K562 (cell line): ENCODE results near the gene ERLIN1. TPM values are rescaled to one million over a fixed set of nuclear protein-coding genes. Genes with fewer than 3 reads are reported as not detected.

Source experiments
- ATAC-seq: fragments of 200-7000 bp; cut with Tn5 transposase; 3 replicates; pipeline ENCODE4 v1.9.1; 2020; ENCODE audit warnings: moderate library complexity
- BruUV-seq: library from RNA; stranded (reverse); fragments of 400-500 nt; replicated peaks from 2 replicates; lab custom pipeline; 2021; lab: Mats Ljungman, UMichigan
- CTCF ChIA-PET: fragments of 300-600 bp; formaldehyde crosslinking; extraction: SDS; loops from one replicate; lab custom pipeline; 2021; ENCODE audit warnings: low intra/inter-chr PET ratio; lab: Yijun Ruan, JAX
- POLR2A ChIA-PET: fragments of 300-600, 350-650 bp; sonication (Branson Sonifier 250); formaldehyde crosslinking; extraction: SDS; loops from one replicate; lab custom pipeline; 2021; ENCODE audit warnings: antibody characterized with exemption, inconsistent platforms; lab: Yijun Ruan, JAX
- DNase-seq, 4 experiments: peaks; one replicate each; pipeline versions ENCODE4 v3.0.0 to v3.0.0-alpha.2; 2011 to 2018; ENCODE audit warnings: low spot score in 3 of 4, mixed read lengths in 3 of 4; ENCODE audit errors: extremely low read depth in 1 of 4
- FAIRE-seq: peaks from 2 replicates; lab custom pipeline; 2011; peaks lifted over from hg19 to GRCh38; lab: Jason Lieb, UNC
- H2AFZ ChIP-seq: 2 replicates; pipeline ENCODE4 v1.6.0; 2011; ENCODE audit warnings: low read depth, low read length, control low read depth, inconsistent platforms
- H3K27ac ChIP-seq: fragments of 200-600 bp; 3 replicates; pipeline ENCODE4 v1.8.0; 2011; ENCODE audit warnings: low read depth, mild to moderate bottlenecking, control low read depth, inconsistent platforms, low read length, moderate library complexity, mixed read lengths; ENCODE audit errors: extremely low read depth
- H3K27me3 ChIP-seq, 2 experiments: fragments of 300-600 bp in 1 of 2; 2 replicates in 1 of 2; 3 replicates in 1 of 2; pipeline versions ENCODE4 v1.6.0 to v1.8.0; 2011; ENCODE audit warnings: inconsistent platforms in 2 of 2, low read length in 2 of 2, mild to moderate bottlenecking in 1 of 2, mixed read lengths in 1 of 2, moderate library complexity in 1 of 2; ENCODE audit not compliant: control insufficient read depth in 2 of 2, insufficient read depth in 2 of 2
- H3K36me3 ChIP-seq: fragments of 300-600 bp; 3 replicates; pipeline ENCODE4 v1.8.0; 2011; ENCODE audit warnings: mild to moderate bottlenecking, low read length, inconsistent platforms; ENCODE audit not compliant: control insufficient read depth, insufficient read depth
- H3K4me1 ChIP-seq, 2 experiments: fragments of 200-600 bp in 1 of 2; replicated peaks in 1 of 2; 2 replicates in 1 of 2; 3 replicates in 1 of 2; pipeline versions ENCODE4 v1.5.1 to v1.8.0; 2011; ENCODE audit warnings: inconsistent platforms in 2 of 2, low read length in 2 of 2, mild to moderate bottlenecking in 1 of 2, mixed read lengths in 1 of 2, moderate library complexity in 1 of 2; ENCODE audit not compliant: control insufficient read depth in 2 of 2, insufficient read depth in 2 of 2
- H3K4me2 ChIP-seq: 2 replicates; pipeline ENCODE4 v1.6.1; 2011; ENCODE audit warnings: low read length, control low read depth, inconsistent platforms, mixed read lengths; ENCODE audit not compliant: insufficient read depth
- H3K4me3 ChIP-seq: fragments of 200-600 bp; sonication (generic), shearing (Covaris generic); 2 replicates; pipeline ENCODE4 v1.5.1; 2016; ENCODE audit warnings: control low read depth, inconsistent platforms
- H3K79me2 ChIP-seq: fragments of 200-600 bp; 3 replicates; pipeline ENCODE4 v1.8.0; 2011; ENCODE audit warnings: low read length, inconsistent platforms; ENCODE audit not compliant: control insufficient read depth, insufficient read depth
- H3K9ac ChIP-seq, 2 experiments: 2 replicates each; pipeline versions ENCODE4 v1.6.0 to v1.6.1; 2011; ENCODE audit warnings: low read depth in 2 of 2, low read length in 2 of 2, control low read depth in 1 of 2, inconsistent platforms in 1 of 2, mild to moderate bottlenecking in 1 of 2, mixed read lengths in 1 of 2; ENCODE audit not compliant: insufficient read depth in 1 of 2
- H3K9me1 ChIP-seq: one replicate; pipeline ENCODE4 v1.6.0; 2011; ENCODE audit warnings: inconsistent platforms, mild to moderate bottlenecking, low read length, moderate library complexity; ENCODE audit not compliant: control insufficient read depth, insufficient read depth
- H3K9me3 ChIP-seq: replicated peaks from 2 replicates; pipeline ENCODE4 v1.5.1; 2011; ENCODE audit warnings: low read depth, low read length, inconsistent platforms; ENCODE audit not compliant: control insufficient read depth, insufficient read depth
- H4K20me1 ChIP-seq: replicated peaks from 2 replicates; pipeline ENCODE4 v1.6.1; 2011; ENCODE audit warnings: low read length, inconsistent platforms, mixed read lengths; ENCODE audit not compliant: control insufficient read depth, insufficient read depth
- CBFB ChIP-seq: sonication (generic); formaldehyde crosslinking; IDR thresholded peaks from 2 replicates; pipeline ENCODE4 v1.4.0; 2020; ENCODE audit warnings: mild to moderate bottlenecking, missing genetic modification reagents
- CTBP1 ChIP-seq: fragments of 450-650 bp; IDR thresholded peaks from 2 replicates; pipeline ENCODE4 v1.6.1; 2016; ENCODE audit warnings: borderline replicate concordance
- DIDO1 ChIP-seq: fragments of 450-650 bp; IDR thresholded peaks from 2 replicates; pipeline ENCODE4 v1.6.1; 2016; ENCODE audit warnings: low read depth, missing biosample characterization, missing genetic modification characterization
- EP300 ChIP-seq: IDR thresholded peaks from 2 replicates; pipeline ENCODE4 v1.6.1; 2012; ENCODE audit warnings: low read length, improper control_type of control experiment
- FOXP1 ChIP-seq: sonication (generic); formaldehyde crosslinking; IDR thresholded peaks from 2 replicates; pipeline ENCODE4 v1.8.0; 2022; ENCODE audit warnings: mild to moderate bottlenecking, missing genetic modification reagents
- HNRNPLL ChIP-seq: fragments of 200-400 bp; formaldehyde crosslinking; IDR thresholded peaks from 2 replicates; pipeline ENCODE4 v1.6.1; 2017; ENCODE audit warnings: low read length, low read depth, mild to moderate bottlenecking; ENCODE audit not compliant: poor library complexity, severe bottlenecking
- LCOR ChIP-seq: sonication (generic); formaldehyde crosslinking; IDR thresholded peaks from 2 replicates; pipeline ENCODE4 v1.8.0; 2022; ENCODE audit warnings: mild to moderate bottlenecking, missing genetic modification reagents
- MTA1 ChIP-seq: fragments of 450-650 bp; IDR thresholded peaks from 2 replicates; pipeline ENCODE4 v1.6.1; 2017; ENCODE audit warnings: borderline replicate concordance
- NFXL1 ChIP-seq: fragments of 450-650 bp; formaldehyde crosslinking; IDR thresholded peaks from 2 replicates; pipeline ENCODE4 v1.4.0; 2021; ENCODE audit warnings: mild to moderate bottlenecking
- PHF20 ChIP-seq: fragments of 450-650 bp; IDR thresholded peaks from 2 replicates; pipeline ENCODE4 v1.6.1; 2018; ENCODE audit not compliant: partially characterized antibody
- PRPF4 ChIP-seq: fragments of 200-400 bp; formaldehyde crosslinking; IDR thresholded peaks from one replicate; pipeline ENCODE4 v1.6.1; 2017; ENCODE audit warnings: low read length, low read depth, mild to moderate bottlenecking; ENCODE audit not compliant: insufficient read depth, poor library complexity, severe bottlenecking
- RB1 ChIP-seq: fragments of 450-650 bp; IDR thresholded peaks from 2 replicates; pipeline ENCODE4 v1.6.1; 2017; ENCODE audit warnings: low read depth, mild to moderate bottlenecking
- RFX7 ChIP-seq: fragments of 250-450 bp; sonication (Bioruptor Pico); IDR thresholded peaks from 2 replicates; pipeline ENCODE4 v1.5.1; 2021; ENCODE audit warnings: mild to moderate bottlenecking
- SAFB2 ChIP-seq: fragments of 200-400 bp; formaldehyde crosslinking; IDR thresholded peaks from 2 replicates; pipeline ENCODE4 v1.6.1; 2018; ENCODE audit warnings: borderline replicate concordance, low read length, low read depth, moderate library complexity; ENCODE audit not compliant: severe bottlenecking
- TEAD1 ChIP-seq, 2 experiments: fragments of 450-650 bp in 1 of 2; sonication (generic) in 1 of 2; formaldehyde crosslinking; IDR thresholded peaks; 2 replicates each; pipeline versions ENCODE4 v1.4.0 to v1.8.0; 2020 to 2022; ENCODE audit warnings: mild to moderate bottlenecking in 2 of 2, missing genetic modification reagents in 1 of 2
- TOE1 ChIP-seq, 2 experiments: fragments of 450-650 bp in 1 of 2; sonication (generic) in 1 of 2; formaldehyde crosslinking in 1 of 2; IDR thresholded peaks; 2 replicates each; pipeline versions ENCODE4 v1.7.1 to v1.8.0; 2016 to 2022; ENCODE audit warnings: borderline replicate concordance in 2 of 2, mild to moderate bottlenecking in 2 of 2, antibody characterized with exemption in 1 of 2, inconsistent platforms in 1 of 2, low read depth in 1 of 2, missing genetic modification reagents in 1 of 2, moderate library complexity in 1 of 2
- XRCC4 ChIP-seq: IDR thresholded peaks from one replicate; pipeline ENCODE4 v1.6.1; 2011; ENCODE audit not compliant: insufficient read depth, insufficient read length; ENCODE audit errors: extremely low read depth
- ZNF347 ChIP-seq: fragments of 450-650 bp; formaldehyde crosslinking; IDR thresholded peaks from 2 replicates; pipeline ENCODE4 v1.4.0; 2020; ENCODE audit warnings: low read depth, mild to moderate bottlenecking, moderate library complexity
- ZNF696 ChIP-seq: fragments of 250-450 bp; sonication (Bioruptor Pico); conservative IDR thresholded peaks from 2 replicates; pipeline ENCODE4 v1.4.0; 2020; ENCODE audit warnings: mild to moderate bottlenecking, moderate library complexity
- ZNF699 ChIP-seq: fragments of 250-450 bp; sonication (Bioruptor Pico); IDR thresholded peaks from 2 replicates; pipeline ENCODE4 v1.8.0; 2021; ENCODE audit warnings: mild to moderate bottlenecking, moderate library complexity; ENCODE audit not compliant: insufficient replicate concordance
- WGBS: fragments of 100-300 bp; shearing (Covaris generic); methylation state at CpG from one replicate; pipeline ENCODE4 v1.1.6; 2016; ENCODE audit warnings: low coverage, mixed read lengths; ENCODE audit not compliant: insufficient coverage; ENCODE audit errors: missing lambda C conversion rate; 5-methylcytosine and 5-hydroxymethylcytosine counted together
- in situ Hi-C: fragments of 300-500 bp; cut with MboI; formaldehyde crosslinking; loops from 4 replicates; pipeline ENCODE4 v1.15.0; 2018; ENCODE audit warnings: inconsistent platforms, mixed read lengths
- intact Hi-C: fragments of 100-400 bp; cut with micrococcal nuclease; formaldehyde crosslinking; loops from 2 replicates; pipeline ENCODE4 v1.14.2; 2022
- polyA plus RNA-seq, 8 experiments: library from polyadenylated mRNA; depleted of rRNA in 4 of 8; stranded (reverse) in 5 of 8; unstranded in 3 of 8; fragments of >200 nt; fragmentation: Nextera tagmentation in 2 of 8; fragmentation: Illumina TruSeq in 1 of 8; extraction: Ambion mirVana in 2 of 8; extraction: Trizol in 1 of 8; gene quantifications; 2 replicates each; pipeline versions ENCODE4 v1.2.1 to v1.2.3, GENCODE V29; 2011 to 2014; ENCODE audit warnings: inconsistent platforms in 1 of 8, missing spikeins in 1 of 8
- total RNA-seq, 7 experiments: library from RNA; depleted of rRNA in 6 of 7; stranded (reverse); fragments of >200 nt in 6 of 7; fragmentation: Illumina TruSeq in 2 of 7; extraction: Trizol in 2 of 7; gene quantifications; 2 replicates each; pipeline versions ENCODE4 v1.2.1 to v1.2.3, GENCODE V29; 2011 to 2021; ENCODE audit warnings: low replicate concordance in 1 of 7

ERLIN1 gene
- total and polyA plus RNA-seq, 9 of the 15 experiments (the other 6 are each of a cell fraction or from before 2014, with no cell fraction given): 9.8 to 26.8 (median 15.5) TPM

- no peaks in the 10 kb centered on the region for H4K20me1 ChIP-seq
- H3K4me2 ChIP-seq: no peak overlapping the region
- H3K27ac ChIP-seq: no peak overlapping the region
- in situ Hi-C loops: no loop called here
- no peak for ATAC-seq
- intact Hi-C loops: no loop called here
- CTCF ChIA-PET: no interaction called here
- H3K4me3 ChIP-seq: no peak overlapping the region
- H3K79me2 ChIP-seq: no peaks in the 10 kb centered on the region
- WGBS: 21% methylated on average over 6 of the region's 7 CpGs
- no peaks in the 10 kb centered on the region for H3K9me1 ChIP-seq
- no TSS peak for BruUV-seq
- no peak for FAIRE-seq
- no peaks in the 10 kb centered on the region for H3K36me3 ChIP-seq
- no peak overlapping the region for H2AFZ ChIP-seq
- peaks cover 0 to 8% of the 10 kb centered on the region in 2 experiments; a peak in 2 of 5 replicates for H3K4me1 ChIP-seq
- H3K9me3 ChIP-seq: no peaks in the 10 kb centered on the region
- no peak overlapping the region for H3K9ac ChIP-seq
- TF ChIP-seq ZNF696: no peak
- TF ChIP-seq CBFB (CRISPR knock-in tag): no peak
- no peak for TF ChIP-seq PHF20
- no peak for TF ChIP-seq HNRNPLL
- TF ChIP-seq PRPF4: no peak
- no peak for TF ChIP-seq SAFB2
- no peak for TF ChIP-seq ZNF699 (CRISPR knock-in tag)
- TF ChIP-seq FOXP1: no peak
- TF ChIP-seq NFXL1 (CRISPR knock-in tag): no peak
- TF ChIP-seq RB1: no peak
- no peak for TF ChIP-seq RFX7 (CRISPR knock-in tag)
- TF ChIP-seq LCOR (CRISPR knock-in tag): no peak
- no peak for TF ChIP-seq XRCC4
- no peak for TF ChIP-seq MTA1
- no peak for TF ChIP-seq ZNF347
- no peak for TF ChIP-seq TOE1 (IDR thresholded peaks at IDR 0.05; ENCODE audit: borderline replicate concordance)
- no peak for TF ChIP-seq TOE1 (CRISPR knock-in tag; IDR thresholded peaks at IDR 0.05; ENCODE audit: borderline replicate concordance, low read depth)
- TF ChIP-seq TEAD1 (CRISPR knock-in tag; IDR thresholded peaks at IDR 0.05): no peak
- no peak for TF ChIP-seq DIDO1 (tag)
- TF ChIP-seq EP300: no peak
- no peak for TF ChIP-seq CTBP1
- DNase-seq: no peak
- 0 out of 5 replicates have a peak, but pooled peaks cover 0 to 6% of the 10 kb centered on the region in 2 experiments for H3K27me3 ChIP-seq
- POLR2A ChIA-PET: interaction anchor here (0.8 kb wide), 1 partner anchor 16 kb away, joined by 3 read pairs; no protein-coding TSS in a partner anchor
Measured at GRCh38 chr10:100130831-100131230, 55.0 kb downstream of the ERLIN1 start.
